ENCODE measurements around the gene DNASE1L2. TPM values are rescaled to one million over a fixed set of nuclear protein-coding genes. Genes with fewer than 3 reads are reported as not detected.
A peak's percentile ranks its signal among the peaks of the same experiment; 100 is the strongest.

Gene DNASE1L2
- total RNA-seq (ENCODE audit: unreplicated experiment) = 3.4 TPM
- long read RNA-seq = 0 reads

- Mint-ChIP-seq H3K9me3 (ENCODE audit: unreplicated experiment) (peaks cover 4% of the 10 kb centered on the region), H3K27me3 (ENCODE audit: unreplicated experiment) (peaks cover 4% of the 10 kb centered on the region), H3K27ac (ENCODE audit: unreplicated experiment) (no peak within 1 kb of the TSS), H3K4me3 (ENCODE audit: unreplicated experiment) (peak within 1 kb of the TSS; percentile 30), H3K36me3 (ENCODE audit: unreplicated experiment) (no peaks in the 10 kb centered on the region), H3K4me1 (ENCODE audit: low read depth, unreplicated experiment) (no peaks in the 10 kb centered on the region)
- no peak for TF ChIP-seq CTCF (IDR thresholded peaks at IDR 0.05; ENCODE audit: partially characterized antibody, unreplicated experiment)
- peak; percentile 67 for DNase-seq
Observed at GRCh38 chr16:2236337-2237101, at the start of gene DNASE1L2. DNASE1L2 (plus strand) TSS chr16:2236444; CDS start chr16:2236817, 373 bp downstream.

GRCh38 chr16:2186505-2186904 lies 49.7 kb upstream of the DNASE1L2 start:
- Mint-ChIP-seq H3K4me1 (ENCODE audit: low read depth, unreplicated experiment) (peaks cover 1% of the 10 kb centered on the region), H3K9me3 (ENCODE audit: unreplicated experiment) (peaks cover 5% of the 10 kb centered on the region), H3K36me3 (ENCODE audit: unreplicated experiment) (no peaks in the 10 kb centered on the region), H3K27me3 (ENCODE audit: unreplicated experiment) (peaks cover 2% of the 10 kb centered on the region), H3K27ac (ENCODE audit: unreplicated experiment) (no peak overlapping the region), H3K4me3 (ENCODE audit: unreplicated experiment) (no peak overlapping the region)
- DNase-seq = no peak
- no peak for TF ChIP-seq CTCF (IDR thresholded peaks at IDR 0.05; ENCODE audit: partially characterized antibody, unreplicated experiment)

- TF ChIP-seq CTCF (IDR thresholded peaks at IDR 0.05; ENCODE audit: partially characterized antibody, unreplicated experiment) = no peak
Observed at GRCh38 chr16:2187212-2187611, 49.0 kb upstream of the DNASE1L2 start.

DNA sequence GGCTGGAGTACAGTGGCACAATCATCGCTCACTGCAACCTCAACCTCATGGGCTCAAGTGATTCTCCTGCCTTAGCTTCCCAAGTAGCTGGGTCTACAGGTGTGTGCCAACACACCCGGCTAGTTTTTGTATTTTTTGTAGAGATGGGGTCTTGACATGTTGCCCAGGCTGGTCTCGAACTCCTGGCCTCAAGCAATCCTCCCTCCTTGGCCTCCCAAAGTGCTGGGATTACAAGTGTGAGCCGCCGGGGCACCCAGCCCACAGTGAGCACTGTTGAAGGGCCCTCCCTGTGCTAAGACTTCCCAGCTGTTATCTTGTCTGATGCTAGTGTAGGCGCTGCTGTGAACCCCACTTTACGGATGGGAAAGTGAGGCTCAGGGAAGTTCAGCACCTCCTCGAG lies 47.8 kb upstream of the DNASE1L2 start:
- Mint-ChIP-seq H3K9me3 (ENCODE audit: unreplicated experiment) (peaks cover 5% of the 10 kb centered on the region), H3K27me3 (ENCODE audit: unreplicated experiment) (peaks cover 5% of the 10 kb centered on the region), H3K27ac (ENCODE audit: unreplicated experiment) (no peak overlapping the region), H3K4me3 (ENCODE audit: unreplicated experiment) (no peak overlapping the region), H3K4me1 (ENCODE audit: low read depth, unreplicated experiment) (no peaks in the 10 kb centered on the region), H3K36me3 (ENCODE audit: unreplicated experiment) (no peaks in the 10 kb centered on the region)
- no peak for DNase-seq
- no peak for TF ChIP-seq CTCF (IDR thresholded peaks at IDR 0.05; ENCODE audit: partially characterized antibody, unreplicated experiment)

More at GRCh38 chr16:2187212-2187611, 49.0 kb upstream of the DNASE1L2 start:
- peaks cover 4% of the 10 kb centered on the region for H3K9me3 Mint-ChIP-seq (ENCODE audit: unreplicated experiment)
- H3K4me3 Mint-ChIP-seq (ENCODE audit: unreplicated experiment) = no peak overlapping the region
- H3K36me3 Mint-ChIP-seq (ENCODE audit: unreplicated experiment) = no peaks in the 10 kb centered on the region
- DNase-seq = no peak
- peaks cover 3% of the 10 kb centered on the region for H3K27me3 Mint-ChIP-seq (ENCODE audit: unreplicated experiment)
- H3K27ac Mint-ChIP-seq (ENCODE audit: unreplicated experiment) = no peak overlapping the region
- H3K4me1 Mint-ChIP-seq (ENCODE audit: low read depth, unreplicated experiment) = no peaks in the 10 kb centered on the region

GRCh38 chr16:2189252-2189893 lies 46.9 kb upstream of the DNASE1L2 start:
- no peak overlapping the region for H3K4me3 Mint-ChIP-seq (ENCODE audit: unreplicated experiment)
- DNase-seq = no peak
- peaks cover 5% of the 10 kb centered on the region for H3K9me3 Mint-ChIP-seq (ENCODE audit: unreplicated experiment)
- H3K27me3 Mint-ChIP-seq (ENCODE audit: unreplicated experiment) = peaks cover 5% of the 10 kb centered on the region
- TF ChIP-seq CTCF (IDR thresholded peaks at IDR 0.05; ENCODE audit: partially characterized antibody, unreplicated experiment) = no peak
- H3K4me1 Mint-ChIP-seq (ENCODE audit: low read depth, unreplicated experiment) = no peaks in the 10 kb centered on the region
- H3K36me3 Mint-ChIP-seq (ENCODE audit: unreplicated experiment) = no peaks in the 10 kb centered on the region
- no peak overlapping the region for H3K27ac Mint-ChIP-seq (ENCODE audit: unreplicated experiment)

Data from glutamatergic neuron (in vitro differentiated cells).